Activated effector memory CD4-positive, alpha-beta T cell treated with anti-CD3 and anti-CD28 coated beads, Interleukin-2, amount 50 U/mL, for 16 hours (primary cell): ENCODE measurements around the gene TMEM115.

Source experiments
- DNase-seq: peaks from one replicate; pipeline ENCODE4 v3.0.0-alpha.2; 2020

The TMEM115 gene

DNA sequence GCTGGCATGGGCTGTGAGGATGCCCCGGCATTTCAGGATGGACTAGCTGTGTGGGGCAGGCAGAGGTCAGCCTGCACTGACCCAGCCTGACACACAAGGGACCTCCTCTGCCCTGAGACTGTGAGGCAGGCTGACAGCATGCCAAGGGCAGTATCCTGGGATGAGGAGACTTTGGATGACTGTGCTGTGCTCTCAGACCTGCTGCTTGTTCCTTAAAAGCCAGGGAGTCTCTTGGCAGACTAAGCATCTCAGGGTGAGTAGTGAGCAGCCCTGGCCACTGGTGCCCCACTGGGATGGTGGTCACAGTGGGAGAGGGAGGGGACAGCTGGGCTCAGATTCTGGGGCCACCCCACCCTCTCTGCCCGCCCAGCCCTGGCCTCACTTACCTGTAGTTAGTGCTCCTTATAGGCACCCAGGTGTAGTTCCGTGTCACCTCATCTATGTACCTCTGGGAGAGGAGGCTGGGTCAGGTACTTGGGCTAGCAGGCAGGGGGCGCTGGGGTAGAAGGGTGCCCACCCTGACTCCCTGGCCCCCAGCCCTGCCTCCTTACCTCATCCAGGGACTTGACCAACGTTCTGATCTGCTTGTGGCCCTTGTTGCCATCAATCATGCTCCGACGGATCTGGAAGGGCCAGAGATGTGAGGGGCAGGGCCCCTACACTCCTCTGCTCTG lies 16.1 kb upstream of the TMEM115 start:
- no peak for DNase-seq

DNA sequence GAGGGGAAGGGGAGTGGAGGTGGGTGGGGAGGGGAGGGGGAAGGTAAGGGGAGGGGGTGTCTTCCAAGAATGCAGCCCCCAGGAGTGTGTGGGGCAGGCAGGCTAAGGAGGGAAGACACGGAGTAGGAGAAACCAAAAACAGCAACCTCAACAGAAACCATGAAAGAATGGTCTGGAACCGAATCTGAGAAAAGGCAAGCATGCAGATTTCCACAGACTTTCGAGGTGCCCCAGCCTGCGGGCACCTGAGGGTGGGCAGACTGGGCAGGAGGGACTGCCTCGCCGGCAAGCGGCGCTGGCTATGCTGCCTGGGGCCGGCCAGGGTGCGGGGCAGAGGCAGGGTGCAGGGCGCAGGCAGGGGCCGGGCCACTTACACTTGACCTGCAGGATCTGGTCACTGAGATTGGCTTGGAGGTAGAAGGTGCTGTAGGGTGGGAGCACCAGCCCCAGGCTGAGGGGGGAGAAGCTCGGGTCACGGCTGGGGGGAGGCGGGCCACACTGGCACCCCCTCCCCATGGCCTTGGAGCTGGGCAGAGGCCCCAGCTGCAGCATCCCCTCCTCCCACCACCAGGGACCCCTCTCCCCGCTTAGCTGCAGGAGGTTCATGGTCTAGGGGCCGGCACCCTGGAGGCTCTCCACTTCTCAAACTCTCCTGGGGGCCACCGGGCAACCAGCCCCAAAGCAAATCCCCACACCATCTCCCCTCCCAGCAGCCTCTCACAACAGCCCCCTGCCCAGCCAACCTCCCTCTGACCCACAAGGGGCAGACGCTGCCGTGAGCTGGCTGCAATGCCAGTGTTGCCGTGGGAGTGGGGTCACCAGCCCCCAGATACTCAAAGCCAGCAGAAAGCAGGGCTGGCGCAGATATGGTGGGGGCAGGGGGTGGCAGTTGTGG lies 15.3 kb upstream of the TMEM115 start:
- no peak for DNase-seq

- DNase-seq = no peak
Measured at GRCh38 chr3:50373146-50374051, 14.1 kb upstream of the TMEM115 start.

DNA sequence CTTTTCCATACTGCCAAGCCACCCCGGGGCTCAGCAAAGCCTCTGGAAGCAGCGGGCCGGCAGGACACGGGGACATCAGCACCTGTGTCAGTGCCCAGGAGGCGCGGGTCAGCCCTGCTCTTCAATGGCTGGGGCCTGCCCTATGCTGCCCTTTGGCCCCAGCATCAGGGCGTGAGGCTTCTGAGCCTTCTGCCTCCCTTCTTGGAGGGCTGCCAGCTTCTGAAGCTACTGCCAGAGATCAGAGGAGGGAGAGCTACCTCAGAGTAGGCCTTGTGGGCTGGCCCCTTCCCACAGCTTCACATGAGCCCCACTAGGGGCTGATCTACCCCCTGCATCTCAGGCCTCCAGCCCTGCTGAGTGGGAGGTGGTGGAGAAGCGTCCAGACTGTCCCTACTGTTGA lies 13.0 kb upstream of the TMEM115 start:
- DNase-seq = no peak

GRCh38 chr3:50371133-50371685 lies 11.9 kb upstream of the TMEM115 start:
- DNase-seq = no peak

- no peak for DNase-seq
Measured at GRCh38 chr3:50370594-50370993, 11.3 kb upstream of the TMEM115 start.

DNA sequence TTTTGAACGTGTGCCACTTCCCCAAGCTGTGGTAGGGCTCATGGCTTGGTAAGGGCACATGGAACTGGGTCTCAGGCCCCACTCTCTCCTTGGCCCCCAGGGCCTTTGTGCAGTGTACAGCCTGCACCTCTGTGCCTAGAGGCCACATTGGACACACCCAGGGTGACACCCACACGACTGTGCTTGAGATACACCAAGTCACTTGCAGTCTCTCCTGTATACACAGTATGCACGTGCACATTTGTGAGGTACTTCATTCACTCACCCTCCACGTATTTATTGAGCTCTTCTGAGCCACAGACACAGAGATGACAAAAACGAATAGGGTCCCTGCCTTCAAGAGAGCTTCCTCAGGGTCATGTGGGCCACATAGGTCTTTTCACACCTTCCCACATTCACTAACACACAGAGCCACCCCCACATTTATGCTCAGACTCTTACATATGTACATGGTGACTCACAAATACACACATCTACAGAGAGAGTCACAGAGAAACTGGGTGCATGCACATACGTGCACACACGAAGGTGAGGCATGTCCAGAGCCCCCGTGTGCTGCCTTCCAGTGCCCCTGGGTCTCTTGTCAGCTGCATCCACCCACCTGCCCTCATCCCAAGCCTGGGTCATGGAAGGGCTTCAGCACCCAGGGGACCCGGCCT lies 9.8 kb upstream of the TMEM115 start:
- DNase-seq = no peak

- DNase-seq = no peak
Measured at GRCh38 chr3:50365842-50366220, 6.5 kb upstream of the TMEM115 start.

DNA sequence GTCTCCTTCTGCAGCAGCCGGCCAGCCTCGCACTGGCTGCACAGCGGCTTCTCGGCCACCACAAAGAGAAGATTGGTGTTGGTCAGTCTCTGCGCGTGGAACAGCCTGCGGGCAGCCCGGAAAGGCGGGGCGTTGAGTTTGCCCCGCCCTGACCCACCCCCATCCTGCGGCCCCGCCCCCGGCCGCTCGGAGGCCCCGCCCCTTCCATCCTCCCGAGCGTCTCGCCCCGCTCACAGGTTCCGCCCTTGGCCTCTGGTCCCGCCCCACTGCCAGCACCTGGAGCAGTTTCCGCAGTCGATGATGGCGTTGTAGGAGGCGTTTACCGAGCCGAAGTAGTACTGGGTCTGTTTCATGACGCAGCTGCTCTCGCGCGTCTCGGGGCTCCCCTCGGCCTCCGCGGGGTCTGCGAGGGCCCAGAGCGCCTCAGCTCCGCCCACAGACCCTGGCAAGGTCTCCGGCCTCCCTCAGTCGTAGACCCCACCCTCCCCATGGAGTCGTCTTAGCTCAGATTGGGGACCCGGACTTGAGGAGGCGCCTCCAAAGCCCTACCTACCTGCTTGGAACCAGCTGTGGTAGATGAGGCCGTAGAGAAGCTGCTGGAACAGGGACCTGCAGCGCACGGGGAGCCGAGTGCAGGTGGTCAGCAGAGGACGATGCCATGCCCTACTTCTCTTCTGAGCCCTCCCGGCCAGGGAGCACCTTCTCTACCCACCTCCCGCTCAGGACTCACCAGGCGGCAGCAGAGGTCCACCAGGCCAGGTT lies 5.9 kb upstream of the TMEM115 start:
- DNase-seq = peak; percentile 98

DNA sequence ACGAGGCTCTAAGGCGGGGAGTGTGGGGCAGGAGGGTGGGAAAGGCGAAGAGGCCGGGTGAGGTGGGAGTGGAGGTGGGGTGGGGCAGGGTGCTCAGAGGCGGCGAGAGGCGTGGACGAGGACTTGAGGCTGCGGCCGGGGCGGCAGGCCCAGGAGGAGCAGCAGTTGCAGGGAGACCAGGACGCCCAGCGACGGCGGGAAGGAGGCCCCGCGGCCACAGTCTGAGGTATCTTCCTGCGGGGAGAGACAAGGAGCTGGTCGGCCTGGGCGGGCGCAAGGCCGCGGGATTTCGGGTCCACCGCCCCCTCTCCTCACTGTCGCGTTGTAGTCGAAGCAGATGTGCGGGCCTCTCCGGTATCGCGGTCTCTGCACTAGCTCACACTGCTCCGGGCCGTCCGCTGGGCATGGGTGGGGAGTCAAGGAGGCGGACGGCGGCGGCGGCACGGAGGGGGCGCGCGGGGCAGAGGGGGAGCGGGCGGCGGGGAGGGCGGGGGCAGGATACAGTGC lies 5.3 kb upstream of the TMEM115 start:
- DNase-seq = no peak

- no peak for DNase-seq
Measured at GRCh38 chr3:50359760-50360110, 414 bp upstream of the TMEM115 start.

GRCh38 chr3:50358355-50358910 lies 888 bp downstream of the TMEM115 start:
- DNase-seq = no peak

GRCh38 chr3:50357481-50357880 lies 1.8 kb downstream of the TMEM115 start:
- no peak for DNase-seq

GRCh38 chr3:50356553-50356952 lies 2.8 kb downstream of the TMEM115 start:
- DNase-seq = no peak

DNA sequence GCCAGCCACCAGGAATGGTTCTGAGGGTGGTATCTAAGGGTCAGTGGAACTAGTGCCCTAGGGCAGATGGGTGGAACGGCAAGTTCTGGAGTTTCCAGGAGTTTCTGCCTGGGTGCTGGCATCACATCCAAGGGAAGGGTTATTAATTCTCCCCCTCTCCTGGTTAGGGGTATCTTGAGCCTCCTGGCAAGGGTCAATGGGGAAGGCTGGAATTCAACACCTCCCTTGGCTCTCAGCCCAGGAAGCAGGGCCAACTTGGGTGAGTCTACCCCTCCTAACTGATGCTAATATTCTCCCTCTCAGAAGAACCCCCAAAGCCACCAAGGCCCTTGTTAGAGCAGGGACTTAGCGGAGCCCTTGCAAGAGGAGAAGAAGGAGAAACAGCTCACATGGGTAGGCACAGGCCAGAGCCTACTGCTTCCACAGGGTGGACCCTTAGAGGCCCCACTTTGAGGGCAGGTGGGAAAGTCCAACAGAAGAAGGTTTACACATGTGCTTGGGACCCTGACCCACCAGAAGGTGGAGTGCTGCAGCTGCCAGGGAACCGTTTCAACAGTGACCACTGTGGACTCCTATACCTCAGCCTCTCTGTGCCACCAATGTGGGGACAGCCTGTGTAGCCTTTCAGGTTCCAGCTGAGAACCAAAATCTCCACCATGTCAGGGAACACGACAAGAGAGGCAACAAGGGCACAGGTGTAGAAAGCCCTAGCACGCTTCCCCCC lies 3.3 kb downstream of the TMEM115 start:
- no peak for DNase-seq

- DNase-seq = no peak
Measured at GRCh38 chr3:50354850-50355249, 4.5 kb downstream of the TMEM115 start.

DNA sequence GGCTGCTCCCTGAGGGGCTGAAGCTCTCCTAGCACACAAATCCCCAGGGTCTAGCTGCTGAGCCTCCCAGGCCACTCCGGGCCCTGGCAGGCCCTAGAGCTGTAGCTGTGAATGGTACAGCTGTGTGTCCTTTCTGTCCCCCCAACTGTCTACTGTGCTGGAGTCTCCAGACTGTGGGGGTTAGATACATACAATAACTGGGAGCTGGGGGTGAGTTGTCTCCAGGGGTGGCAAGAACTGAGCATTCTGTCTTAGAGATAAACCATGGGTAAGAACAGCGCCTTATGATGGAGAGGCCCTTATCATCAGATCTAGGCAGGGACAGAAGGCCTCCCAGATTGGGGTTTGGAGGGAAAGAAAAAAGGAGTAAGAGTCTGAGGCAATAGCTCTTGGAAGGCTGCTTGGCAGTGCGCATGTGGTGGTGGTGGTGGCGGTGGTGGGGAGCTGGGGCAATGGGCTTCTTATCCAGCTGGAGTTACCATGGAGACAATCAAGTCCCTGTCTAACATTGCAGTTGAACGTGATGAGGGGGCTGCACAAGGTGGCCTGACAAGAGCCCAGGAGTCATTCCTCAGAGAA lies 5.0 kb downstream of the TMEM115 start:
- DNase-seq = no peak

DNA sequence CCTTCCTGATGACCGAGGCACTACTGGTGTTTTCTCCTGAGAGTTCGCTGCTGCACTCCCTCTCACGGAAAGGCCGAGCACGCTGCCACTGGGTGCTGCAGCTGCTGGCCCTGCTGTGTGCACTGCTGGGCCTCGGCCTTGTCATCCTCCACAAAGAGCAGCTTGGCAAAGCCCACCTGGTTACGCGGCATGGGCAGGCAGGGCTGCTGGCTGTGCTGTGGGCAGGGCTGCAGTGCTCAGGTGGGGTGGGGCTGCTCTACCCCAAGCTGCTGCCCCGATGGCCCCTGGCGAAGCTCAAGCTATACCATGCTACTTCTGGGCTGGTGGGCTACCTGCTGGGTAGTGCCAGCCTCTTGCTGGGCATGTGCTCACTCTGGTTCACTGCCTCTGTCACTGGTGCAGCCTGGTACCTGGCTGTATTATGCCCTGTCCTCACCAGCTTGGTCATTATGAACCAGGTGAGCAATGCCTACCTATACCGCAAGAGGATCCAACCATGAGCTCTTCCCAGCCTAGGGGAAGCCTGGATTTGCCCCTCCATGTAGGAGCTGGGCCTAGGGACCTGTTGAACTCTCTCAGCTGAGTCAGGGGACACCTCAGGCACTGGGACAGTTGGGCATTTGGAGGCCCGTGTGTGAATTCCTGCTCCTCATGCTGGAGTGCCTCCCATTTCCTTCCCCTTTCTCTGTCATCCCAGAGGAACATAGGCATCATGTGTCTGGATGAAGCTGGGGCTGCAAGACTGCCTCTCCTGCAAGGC lies 5.9 kb downstream of the TMEM115 start:
- DNase-seq = no peak

DNA sequence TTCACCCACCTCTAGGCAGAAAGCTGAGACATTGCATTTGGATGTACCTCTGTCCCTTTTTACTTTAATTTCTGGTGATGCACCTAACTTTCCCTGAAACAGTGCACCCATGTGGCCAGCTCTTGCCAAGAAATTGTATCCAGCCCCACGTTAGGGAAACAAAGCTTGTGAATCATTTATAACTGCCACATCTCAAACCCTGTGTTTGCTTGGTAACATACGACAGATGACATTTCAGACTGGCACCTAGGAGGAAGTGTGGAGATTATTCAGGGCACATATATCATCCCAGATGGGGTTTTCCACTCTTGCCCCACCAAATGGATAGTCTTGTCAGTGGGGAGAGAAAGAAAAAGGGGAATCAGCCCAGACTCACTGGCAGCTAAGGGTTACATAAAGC lies 6.5 kb downstream of the TMEM115 start:
- no peak for DNase-seq
